Islet of Langerhans (tissue), 1 donor: ENCODE results near the gene NR5A2.

ENCODE experiments used
- FAIRE-seq: peaks from one replicate; lab custom pipeline; 2011; peaks lifted over from hg19 to GRCh38; lab: Jason Lieb, UNC

Gene NR5A2

DNA sequence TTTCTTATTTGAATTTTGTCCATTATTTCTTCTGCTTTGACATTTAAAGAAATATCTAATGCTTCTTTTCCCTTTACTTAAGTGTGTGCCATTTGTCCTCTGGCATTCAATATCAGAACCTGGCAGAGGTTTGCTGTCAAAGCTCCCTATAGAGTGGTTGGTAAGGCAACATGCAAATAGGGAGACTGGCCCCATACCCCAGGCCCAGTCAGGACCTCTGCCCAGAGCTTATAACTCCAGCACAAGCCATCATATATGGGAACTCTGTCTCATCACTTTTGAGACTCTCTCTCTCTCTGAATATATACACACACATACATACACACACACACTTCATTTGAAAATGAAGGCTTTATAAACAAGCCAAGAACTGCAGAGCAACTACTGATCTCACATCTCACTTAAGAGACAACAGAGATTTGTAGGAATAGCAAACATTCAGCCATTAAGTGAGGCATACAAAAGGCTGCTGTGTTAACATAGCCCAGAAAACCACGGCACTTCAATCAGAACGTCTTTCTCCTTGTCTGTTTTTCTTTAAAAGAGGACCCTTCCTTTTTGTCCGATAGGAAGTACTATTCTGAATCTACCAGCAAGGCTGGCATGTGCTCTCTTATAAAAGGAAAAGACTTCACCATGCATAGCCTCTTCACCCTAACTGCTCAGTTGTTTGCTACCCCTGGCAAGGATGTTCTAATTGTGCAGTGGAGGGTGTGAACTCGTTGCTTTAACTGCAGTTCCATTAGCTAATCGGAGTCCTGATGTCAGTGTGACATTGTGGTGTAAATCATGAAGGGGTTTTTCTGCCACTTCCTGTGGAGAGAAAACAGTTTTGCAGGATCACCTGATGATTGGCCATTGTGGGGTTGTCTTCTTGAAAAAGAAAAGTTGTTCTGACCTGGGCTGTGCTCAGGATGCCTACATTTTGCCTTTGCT, 101.7 kb downstream of the NR5A2 start:
- FAIRE-seq: no peak

DNA sequence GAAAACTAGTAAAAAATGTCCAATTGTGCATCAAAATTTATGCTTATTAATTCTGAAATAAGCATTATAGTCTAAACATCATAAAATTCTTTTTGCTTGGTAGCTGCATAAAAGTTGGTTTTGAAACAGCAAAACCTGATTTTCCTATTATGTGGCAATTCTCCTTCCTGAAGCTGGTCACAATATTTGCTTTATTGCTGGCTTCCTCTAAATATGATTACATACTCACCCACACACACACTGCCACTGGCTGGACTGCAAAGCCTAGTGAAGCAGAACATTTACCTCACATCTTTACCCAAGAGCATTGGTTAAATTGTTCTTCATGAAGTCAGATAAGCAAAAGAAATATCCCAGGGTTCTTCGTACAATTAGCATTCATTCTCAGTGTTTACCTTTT, 103.0 kb downstream of the NR5A2 start:
- FAIRE-seq: peak; percentile 92

DNA sequence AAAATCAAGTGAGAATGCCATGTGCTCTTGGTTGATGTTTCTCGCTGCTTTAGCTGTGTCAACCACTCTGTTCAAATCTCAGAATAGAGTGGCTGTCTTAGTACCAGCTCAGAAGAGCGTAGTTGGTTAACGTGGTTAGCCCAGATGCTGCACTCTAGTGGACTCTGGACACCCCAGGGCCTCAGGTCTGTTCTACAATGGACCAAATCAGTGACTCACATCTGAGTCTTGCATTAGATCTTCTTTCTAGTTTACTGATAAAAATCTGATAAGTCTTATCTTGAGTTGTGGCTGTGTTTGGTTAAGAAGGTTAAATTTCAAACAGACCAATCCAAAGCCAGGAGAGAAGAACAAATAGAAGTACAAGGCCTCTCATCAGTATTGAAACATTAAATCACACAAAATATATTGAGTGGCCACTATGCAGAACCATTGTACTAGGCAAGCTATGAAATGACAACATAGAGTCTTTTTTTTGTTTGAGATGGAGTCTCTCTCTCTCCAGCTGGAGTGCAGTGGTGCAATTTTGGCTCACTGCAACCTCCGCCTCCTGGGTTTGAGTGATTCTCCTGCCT, 104.1 kb downstream of the NR5A2 start:
- FAIRE-seq: no peak

DNA sequence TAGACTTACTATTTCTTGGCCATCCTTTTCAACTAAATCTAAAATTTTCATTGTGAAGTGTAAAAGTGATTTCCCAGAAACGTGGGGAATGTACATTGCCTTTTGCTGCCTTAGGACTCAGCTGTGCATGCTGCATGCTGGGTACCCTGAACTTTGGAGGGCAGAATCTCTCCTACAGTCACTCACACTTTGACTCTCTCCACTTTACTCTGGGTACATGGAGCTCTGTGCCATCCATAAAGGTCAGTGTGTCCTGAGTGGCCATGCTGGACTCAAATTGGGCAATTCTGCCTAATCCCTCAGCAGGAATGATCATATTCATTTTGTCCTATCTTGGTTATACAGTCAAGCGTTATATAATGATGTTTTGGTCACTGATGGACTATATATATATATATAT, 105.6 kb downstream of the NR5A2 start:
- no peak for FAIRE-seq

DNA sequence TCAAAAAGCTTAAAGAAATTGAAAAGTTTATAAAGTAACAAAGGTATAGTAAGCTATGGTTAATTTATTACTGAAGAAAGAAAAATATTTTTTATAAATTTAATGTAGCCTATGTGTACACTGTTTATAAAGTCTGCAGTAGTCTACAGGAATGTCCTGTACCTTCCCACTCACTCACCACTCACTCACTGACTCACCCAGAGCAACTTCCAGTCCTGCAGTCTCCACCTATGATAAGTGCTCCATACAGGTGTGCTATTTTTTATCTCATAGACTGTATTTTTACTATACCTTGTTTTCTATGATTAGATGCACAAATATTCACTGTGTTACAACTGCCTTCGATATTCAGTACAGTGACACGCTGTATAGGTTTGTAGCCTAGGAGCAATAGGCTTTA, 106.6 kb downstream of the NR5A2 start:
- no peak for FAIRE-seq

DNA sequence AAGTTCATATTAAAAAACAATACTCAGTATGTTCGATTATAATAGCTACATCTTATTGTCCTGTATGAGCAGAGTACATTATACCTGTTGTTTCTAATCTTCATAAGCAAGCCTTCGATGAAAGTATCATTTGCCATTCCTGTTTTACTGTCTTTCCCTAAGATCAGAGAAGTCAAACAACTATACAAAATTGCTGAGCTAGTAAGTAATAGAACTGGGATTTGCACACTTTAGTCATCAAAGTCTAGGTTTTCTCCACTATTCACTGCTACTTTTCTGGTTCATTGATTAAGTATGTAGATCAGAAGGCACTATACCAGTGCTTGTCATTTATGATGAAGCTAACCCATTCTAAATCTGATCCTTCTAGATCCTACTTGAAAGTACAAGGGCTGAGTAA, 108.9 kb downstream of the NR5A2 start:
- no peak for FAIRE-seq

DNA sequence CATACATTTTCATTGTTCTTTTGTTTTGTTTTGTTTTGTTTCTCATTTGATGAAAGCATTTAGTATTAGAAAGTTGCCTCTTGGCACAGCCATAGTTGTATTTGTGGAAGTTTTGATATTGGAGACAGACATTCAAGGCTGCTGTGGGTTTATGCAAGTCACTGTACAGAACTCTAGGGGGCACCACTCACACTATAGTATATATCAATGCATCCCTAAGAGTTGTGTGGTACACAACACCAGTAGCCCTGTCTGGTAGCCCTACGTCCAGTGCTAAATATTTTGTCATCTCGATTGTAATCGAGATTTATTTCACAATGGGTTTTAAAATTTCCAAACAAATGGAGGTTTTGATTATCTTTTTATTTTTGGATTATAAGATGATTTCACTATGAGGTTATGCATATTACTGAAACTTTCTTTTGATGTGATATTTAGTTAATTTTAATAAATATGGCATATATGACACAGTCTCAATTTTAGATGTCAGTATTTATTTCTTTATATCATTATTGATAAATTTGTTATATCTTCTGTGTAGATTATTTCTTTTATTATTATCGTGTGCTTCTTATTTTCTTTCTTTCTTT, 112.2 kb downstream of the NR5A2 start:
- peak; percentile 64 for FAIRE-seq

DNA sequence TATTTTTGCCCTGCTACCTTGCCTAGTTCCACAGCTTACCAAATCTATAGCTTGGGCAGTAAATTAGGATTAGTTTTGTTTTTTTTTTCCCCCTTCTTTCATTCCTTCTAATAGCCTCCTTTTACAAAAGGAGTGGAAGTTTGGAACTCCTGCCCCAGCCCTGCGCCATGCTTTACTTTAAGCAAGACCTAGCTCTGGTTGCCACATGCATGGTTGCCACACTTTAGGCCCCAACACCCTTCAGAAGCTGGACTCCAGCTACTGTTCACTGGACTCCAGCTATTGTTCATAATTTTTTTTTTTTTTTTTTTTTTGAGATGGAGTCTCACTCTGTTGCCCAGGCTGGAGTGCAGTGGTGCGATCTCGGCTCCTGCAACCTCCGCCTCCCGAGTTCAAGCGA, 115.8 kb downstream of the NR5A2 start:
- FAIRE-seq: no peak

DNA sequence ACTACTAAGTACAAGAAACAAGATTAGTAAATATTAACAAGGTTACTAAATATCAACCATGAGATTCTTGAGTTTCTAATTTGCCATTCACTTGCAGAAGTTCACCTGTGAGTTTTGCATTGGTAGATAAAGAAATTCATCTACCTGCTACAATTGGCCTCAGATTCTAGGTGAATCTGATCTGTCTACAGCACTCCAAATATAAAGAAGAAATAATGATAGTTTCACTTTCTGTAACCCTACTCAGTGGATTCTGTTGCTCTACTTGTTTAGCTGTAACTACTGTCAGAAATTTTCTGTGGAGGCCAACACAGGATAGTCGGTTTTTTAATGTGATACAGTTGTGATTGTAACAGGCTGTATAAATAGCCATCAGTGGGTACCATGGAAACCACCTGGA, 118.6 kb downstream of the NR5A2 start:
- no peak for FAIRE-seq

DNA sequence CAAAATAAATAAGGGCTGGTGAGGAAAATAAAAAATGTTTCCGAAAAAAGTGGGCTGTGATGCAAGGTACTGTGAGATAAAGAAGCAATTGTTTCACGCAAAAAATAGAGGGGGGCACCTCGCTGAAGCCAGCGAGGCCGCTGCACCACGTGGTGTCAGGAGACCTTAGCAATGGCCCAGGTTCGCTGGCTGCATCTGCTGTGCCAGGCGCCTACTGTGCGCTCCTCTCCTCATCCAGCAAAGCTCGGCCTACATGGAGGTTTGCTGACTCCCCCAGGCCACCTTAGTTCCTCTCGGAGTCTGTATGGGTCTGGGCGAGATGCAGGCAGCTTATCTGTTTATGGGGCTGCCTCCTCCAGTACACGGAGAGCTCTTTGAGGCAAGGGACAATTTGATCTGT, 119.6 kb downstream of the NR5A2 start:
- FAIRE-seq: no peak

DNA sequence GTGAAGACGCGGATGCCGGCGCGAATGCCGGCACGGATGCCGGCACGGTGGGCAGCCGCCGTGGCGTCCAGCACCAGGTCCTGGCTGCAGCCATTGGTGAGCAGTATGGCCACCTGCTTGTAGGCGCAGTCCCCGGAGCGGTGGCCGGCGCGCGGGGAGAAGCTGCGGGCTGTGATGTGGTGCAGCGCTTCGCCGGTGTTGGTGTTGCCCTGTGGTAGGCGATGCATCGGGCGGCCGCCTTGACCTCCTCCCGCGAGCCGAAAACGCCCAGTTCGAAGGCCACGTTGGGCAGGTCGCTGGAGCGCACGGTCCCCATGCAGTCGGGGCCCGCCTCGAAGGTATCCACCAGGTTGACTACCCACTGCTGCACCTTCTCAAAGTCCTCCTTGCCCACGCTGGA, 120.2 kb downstream of the NR5A2 start:
- FAIRE-seq: no peak

DNA sequence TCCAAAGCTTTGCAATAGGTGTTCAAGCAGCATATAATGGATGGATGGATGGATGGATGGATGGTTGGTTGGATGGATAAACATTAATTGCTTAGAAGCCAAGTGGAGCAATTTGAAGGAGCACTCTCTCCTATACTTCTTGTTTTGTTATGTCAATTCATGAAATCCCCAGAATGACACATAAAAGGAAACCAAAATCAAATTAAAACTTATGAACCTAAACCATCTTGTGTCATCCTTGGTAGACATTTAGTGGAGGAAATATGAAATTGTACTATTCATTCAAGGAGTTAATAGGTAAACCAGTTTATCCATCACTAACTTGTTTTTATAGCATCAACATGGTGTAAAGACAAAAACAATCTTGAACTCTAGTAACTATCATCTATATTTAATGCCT, 122.5 kb downstream of the NR5A2 start:
- no peak for FAIRE-seq

DNA sequence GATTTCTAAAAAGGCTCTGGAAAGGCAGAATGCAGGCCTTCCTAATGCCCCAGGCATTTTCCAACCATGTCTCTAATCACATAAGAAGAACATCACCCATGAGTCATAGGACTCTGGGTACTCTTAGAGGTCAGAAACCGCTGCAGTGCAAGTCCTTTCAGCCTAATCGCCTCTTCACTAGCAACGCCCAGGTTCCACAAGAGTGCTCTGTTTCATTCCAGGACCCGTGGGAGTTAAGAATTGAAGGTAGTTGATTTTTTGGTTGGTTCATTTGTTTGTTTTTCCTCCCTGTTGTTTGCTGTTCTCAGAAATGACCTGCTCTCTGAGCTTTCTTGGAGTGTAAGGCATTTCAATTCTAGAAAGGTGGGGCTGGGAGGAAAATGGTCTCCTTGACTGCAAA, 123.2 kb downstream of the NR5A2 start:
- no peak for FAIRE-seq

DNA sequence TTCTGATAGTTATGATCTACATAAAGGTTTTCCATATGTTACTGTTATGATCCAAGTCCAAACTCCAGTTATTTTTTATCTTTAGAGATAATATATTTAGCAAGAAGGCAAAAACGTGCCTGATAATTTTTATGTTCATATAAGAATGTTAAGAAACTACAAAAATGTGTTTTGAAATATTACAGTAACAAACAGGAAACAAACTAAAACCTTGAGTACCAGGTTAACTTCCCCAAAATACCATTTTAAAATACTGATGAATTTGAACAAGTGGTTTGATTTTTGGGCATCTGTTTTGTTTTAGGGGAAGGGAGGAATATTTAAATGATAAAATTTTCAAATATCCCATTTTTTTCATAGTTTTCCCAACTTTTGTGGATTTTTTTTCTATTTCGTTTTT, 124.8 kb downstream of the NR5A2 start:
- FAIRE-seq: no peak

DNA sequence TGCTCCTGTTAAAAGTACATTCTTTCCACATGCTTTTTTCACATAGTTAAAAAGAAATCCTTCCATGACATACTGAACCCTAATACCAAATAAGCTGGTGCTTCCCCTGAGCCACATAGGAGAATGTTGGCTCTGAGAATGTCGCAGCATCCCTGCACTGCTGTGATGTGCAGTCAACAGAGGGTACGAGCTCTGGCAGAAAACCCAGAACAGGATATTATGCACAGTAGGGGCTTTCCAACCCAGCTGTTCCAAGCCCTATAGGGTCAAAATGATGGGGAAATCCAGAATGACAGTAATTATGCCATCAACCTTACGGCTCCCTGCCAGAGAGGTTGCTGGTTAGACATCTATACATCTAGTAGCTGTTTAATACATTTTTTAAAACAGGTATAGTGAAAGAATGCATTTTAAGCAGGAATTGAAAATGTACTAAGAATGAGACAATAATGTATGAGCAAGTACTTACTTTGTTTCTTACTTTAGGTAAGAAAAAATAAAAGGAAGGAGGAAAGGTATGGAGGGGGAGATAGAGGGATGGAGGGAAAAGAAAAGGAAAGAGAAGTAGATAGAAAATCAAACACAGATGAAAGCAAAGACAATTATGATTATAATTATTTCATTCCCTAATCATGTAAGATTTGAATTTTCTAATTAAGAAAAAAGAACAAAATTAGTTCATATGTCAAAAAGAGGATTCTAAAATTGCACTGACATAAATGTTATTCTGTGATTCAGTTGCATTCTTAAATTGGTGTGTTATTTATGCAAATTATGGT, 126.0 kb downstream of the NR5A2 start:
- no peak for FAIRE-seq

DNA sequence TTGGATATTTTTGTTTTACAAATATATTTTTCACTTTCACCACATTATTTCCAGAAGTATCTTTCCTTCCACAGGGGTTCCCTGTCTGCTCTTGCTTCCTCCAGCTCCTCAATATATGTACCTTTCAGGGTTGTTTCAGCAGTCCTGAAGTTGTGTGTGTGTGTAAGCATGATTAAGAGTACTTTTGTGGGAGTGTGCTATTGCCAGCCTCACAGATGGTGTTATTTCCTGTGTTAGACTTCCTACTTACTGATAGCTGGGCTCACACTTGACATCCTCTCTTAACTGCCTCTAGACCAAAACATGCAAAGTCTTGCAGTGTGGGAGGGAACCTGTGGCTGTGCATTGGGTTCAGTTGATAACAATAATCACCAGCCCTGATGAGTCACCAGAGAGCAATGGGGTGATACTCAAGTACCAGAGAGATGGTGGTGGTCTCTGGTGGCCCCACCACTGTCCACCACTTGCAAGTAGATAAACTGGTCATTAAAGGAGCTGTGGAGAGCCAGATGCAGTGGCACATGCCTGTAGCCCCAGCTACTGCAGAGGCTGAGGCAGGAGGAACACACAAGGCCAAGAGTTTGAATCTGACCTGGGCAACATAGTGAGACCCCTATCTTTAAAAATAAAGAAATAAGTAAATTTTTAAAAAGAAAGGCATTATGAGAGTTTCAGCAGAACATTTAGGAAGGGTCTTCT, 126.7 kb downstream of the NR5A2 start:
- no peak for FAIRE-seq

DNA sequence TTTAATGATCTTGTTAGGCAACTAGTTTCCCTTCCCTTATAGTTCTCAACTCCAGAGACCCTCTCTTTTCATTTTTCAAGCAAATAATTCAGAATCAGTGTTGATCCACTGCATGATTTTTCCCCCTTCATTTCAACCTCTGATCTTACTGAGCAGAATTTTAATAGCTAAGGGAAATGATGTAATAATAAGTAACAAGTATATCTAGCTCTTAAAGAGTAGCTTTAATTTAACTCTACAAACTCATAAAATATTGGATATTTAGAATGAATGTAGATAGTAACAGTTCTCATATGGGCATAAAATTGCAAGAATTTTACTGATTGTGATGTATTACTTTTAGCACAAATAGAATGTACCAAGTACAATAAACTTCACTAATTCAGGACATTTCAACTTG, 130.2 kb downstream of the NR5A2 start:
- FAIRE-seq: no peak

DNA sequence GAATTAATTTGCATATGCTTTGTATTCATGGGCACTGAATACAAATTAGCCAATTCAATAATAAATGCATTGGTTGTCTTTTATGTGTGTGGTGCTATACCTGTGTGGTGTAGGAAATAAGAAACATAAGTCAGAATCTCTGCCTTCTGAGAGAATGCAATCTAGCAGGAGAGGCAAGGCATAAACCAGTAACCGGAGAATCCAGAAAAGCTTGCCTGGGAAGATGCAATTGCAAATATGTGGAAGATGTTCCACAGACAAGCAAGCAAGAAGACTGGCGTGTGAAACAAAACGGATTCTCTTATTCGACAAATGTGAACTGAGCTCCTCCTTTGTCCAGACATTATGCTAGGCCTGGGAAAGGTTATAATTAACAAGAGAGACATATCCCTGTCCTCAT, 134.3 kb downstream of the NR5A2 start:
- no peak for FAIRE-seq

DNA sequence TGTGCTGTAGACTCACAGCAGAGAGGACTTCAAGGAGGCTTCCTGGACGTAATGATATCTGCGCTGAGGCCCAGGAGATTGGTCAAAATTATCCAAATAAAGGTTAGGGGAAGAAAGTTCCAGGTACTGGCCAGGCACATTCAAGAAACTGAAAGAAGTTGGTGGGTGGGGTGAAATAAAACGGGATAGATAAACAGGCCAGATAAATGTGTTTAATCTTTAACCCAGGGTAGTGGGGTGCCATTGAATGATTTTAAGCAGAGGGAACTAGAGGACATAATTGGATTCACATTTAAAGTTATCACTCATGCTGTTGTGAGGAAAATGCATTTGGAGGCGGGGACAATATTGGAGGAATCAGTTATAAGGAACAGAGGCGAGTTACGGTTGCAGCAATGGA, 134.7 kb downstream of the NR5A2 start:
- no peak for FAIRE-seq

DNA sequence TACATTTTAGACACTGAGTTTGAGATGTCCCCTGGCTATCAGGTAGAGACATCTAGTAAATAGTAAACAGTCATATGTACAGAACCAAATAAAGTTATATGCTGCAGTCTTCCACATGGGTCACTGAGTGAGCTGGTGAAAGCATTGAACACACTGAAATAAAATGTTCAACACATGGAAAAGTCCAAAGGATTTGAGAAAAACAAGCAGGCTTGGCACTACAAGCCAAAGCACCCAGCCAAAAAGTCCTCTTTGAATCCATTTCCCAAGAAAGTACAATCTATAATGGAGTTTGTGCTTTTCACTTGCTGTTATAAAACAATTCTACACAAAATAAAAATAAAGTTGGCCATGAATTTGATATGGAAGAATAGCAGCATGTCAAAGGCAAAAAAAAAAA, 135.4 kb downstream of the NR5A2 start:
- no peak for FAIRE-seq

DNA sequence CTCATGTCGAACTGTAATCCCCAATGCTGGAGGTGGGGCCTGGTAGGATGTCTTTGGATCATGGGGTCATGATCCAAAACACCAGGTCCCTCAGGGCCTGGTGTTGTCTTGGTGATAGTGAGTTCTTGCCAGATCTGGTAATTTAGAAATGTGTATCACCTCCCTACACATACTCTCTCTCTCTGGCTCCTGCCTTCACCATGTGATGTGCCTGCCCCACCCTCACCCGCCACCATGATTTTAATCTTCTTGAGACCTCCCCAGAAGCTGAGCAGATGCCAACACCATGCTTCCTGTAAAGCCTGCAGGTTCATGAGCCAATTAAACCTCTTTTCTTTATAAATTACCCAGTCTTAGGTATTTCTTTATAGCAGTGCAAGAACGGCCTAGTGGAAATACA, 136.4 kb downstream of the NR5A2 start:
- no peak for FAIRE-seq

DNA sequence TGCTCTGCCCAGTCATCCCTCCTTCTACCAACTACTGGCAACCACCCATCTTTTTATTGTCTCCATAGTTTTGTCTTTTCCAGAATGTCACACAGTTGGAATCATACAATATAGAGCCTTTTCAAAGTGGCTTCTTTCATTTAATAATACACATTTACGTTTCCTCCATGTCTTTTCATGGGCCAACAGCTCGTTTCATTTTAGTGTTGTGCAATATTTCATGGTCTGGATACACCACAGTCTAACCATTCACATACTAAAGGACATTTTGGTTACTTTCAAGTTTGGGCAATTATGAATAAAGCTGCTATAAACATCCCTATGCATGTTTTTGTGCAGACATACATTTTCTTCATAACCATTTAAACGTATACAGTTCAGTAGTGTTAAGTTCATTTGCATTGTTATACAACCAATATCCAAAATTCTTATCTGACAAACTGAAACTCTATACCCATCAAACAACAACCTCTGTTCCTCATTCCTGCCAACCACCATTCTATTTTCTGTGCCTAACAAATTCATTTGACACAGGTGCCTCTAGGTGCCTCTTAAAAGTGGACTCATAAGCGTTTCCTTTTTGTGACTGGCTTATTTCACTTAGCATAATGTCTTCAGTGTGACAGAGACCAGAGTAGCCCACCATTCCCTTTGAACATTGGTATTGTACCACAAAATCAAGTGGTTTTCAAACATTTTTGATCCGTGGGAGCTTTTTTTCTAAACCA, 138.1 kb downstream of the NR5A2 start:
- FAIRE-seq: no peak
